ENCODE measurements around the gene GLG1. TPM values are rescaled to one million over a fixed set of nuclear protein-coding genes. Genes with fewer than 3 reads are reported as not detected.
"Not testable (repeated sequence)": the region's sequence is repeated elsewhere in the genome, so short reads cannot be mapped to it uniquely, and the experiment has no call there.

Gene GLG1
- total RNA-seq, 1 experiment from 2014 or later = 487 TPM

DNA sequence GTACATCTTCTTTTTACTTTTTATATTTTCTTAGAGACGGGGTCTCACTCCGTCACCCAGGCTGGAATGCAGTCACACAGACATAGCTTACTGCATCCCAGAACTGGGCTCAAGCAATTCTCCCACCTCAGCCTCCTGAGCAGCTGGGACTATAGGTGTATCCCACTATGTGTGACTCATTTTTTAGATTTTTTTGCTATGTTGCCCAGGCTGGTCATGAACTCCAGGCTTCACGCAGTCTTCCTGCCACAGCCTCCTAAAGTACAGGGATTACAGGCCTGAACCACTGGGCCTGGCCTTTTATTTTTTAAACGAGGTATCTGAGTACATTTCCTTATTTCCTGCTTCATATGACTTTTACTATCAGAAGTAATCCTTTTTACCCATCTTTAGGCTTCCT lies 48.0 kb downstream of the GLG1 start:
- no peak for TF ChIP-seq EZH2 (IDR thresholded peaks at IDR 0.05; ENCODE audit: borderline replicate concordance, low read depth, low read length, poor library complexity, severe bottlenecking)
- TF ChIP-seq, protein P1, sequence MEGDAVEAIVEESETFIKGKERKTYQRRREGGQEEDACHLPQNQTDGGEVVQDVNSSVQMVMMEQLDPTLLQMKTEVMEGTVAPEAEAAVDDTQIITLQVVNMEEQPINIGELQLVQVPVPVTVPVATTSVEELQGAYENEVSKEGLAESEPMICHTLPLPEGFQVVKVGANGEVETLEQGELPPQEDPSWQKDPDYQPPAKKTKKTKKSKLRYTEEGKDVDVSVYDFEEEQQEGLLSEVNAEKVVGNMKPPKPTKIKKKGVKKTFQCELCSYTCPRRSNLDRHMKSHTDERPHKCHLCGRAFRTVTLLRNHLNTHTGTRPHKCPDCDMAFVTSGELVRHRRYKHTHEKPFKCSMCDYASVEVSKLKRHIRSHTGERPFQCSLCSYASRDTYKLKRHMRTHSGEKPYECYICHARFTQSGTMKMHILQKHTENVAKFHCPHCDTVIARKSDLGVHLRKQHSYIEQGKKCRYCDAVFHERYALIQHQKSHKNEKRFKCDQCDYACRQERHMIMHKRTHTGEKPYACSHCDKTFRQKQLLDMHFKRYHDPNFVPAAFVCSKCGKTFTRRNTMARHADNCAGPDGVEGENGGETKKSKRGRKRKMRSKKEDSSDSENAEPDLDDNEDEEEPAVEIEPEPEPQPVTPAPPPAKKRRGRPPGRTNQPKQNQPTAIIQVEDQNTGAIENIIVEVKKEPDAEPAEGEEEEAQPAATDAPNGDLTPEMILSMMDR (conservative IDR thresholded peaks at IDR 0.05; ENCODE audit: low read depth, low read length) = no peak
- no peaks in the 10 kb centered on the region for H3K27me3 ChIP-seq (replicated peaks; ENCODE audit: insufficient read depth, low read depth, low read length, poor library complexity)
- ChIA-PET POLR2A (ENCODE audit: low non-redundant PET) (interaction anchor here (0.6 kb wide), 2 partner anchors 34 to 49 kb away, joined by 5 to 8 read pairs; no protein-coding TSS in a partner anchor), CTCF (interaction anchor here (0.6 kb wide), 1 partner anchor 135 kb away, joined by 4 read pairs; no protein-coding TSS in a partner anchor)
- DNase-seq (ENCODE audit: low spot score) = peak; percentile 85
- peaks cover 39% of the 10 kb centered on the region for H3K36me3 ChIP-seq (ENCODE audit: insufficient read depth, low read length, poor library complexity, severe bottlenecking)
- peak overlapping the region; percentile 85 for H3K27ac ChIP-seq (ENCODE audit: low read depth, low read length, poor library complexity, severe bottlenecking)
- H3K9me3 ChIP-seq (ENCODE audit: low read depth, low read length, poor library complexity, severe bottlenecking) = no peaks in the 10 kb centered on the region
- H3K4me3 ChIP-seq (ENCODE audit: low read depth, low read length, poor library complexity, severe bottlenecking) = peak overlapping the region; percentile 36
- intact Hi-C loops (cut with micrococcal nuclease; ENCODE audit: unreplicated experiment) = loop anchor here (1.0 to 2.0 kb wide), 2 partner anchors 16 to 45 kb away; no protein-coding TSS in a partner anchor
- peaks cover 90% of the 10 kb centered on the region for H3K4me1 ChIP-seq (ENCODE audit: insufficient read depth, low read length, poor library complexity, severe bottlenecking)
- BruUV-seq (replicated peaks) = no TSS peak

- Histone ChIP-seq H3K27me3 (replicated peaks; ENCODE audit: insufficient read depth, low read depth, low read length, poor library complexity) (no peaks in the 10 kb centered on the region), H3K4me1 (ENCODE audit: insufficient read depth, low read length, poor library complexity, severe bottlenecking) (peaks cover 89% of the 10 kb centered on the region), H3K4me3 (ENCODE audit: low read depth, low read length, poor library complexity, severe bottlenecking) (no peak overlapping the region), H3K36me3 (ENCODE audit: insufficient read depth, low read length, poor library complexity, severe bottlenecking) (peaks cover 26% of the 10 kb centered on the region), H3K27ac (ENCODE audit: low read depth, low read length, poor library complexity, severe bottlenecking) (peak overlapping the region; percentile 85), H3K9me3 (ENCODE audit: low read depth, low read length, poor library complexity, severe bottlenecking) (no peaks in the 10 kb centered on the region)
- no peak for DNase-seq (ENCODE audit: low spot score)
- POLR2A ChIA-PET (ENCODE audit: low non-redundant PET) = no interaction called here
- no TSS peak for BruUV-seq (replicated peaks)
- intact Hi-C loops (cut with micrococcal nuclease; ENCODE audit: unreplicated experiment) = no loop called here
- CTCF ChIA-PET = no interaction called here
- TF ChIP-seq, protein P1 (conservative IDR thresholded peaks at IDR 0.05; ENCODE audit: low read depth, low read length) = no peak
- TF ChIP-seq EZH2 (IDR thresholded peaks at IDR 0.05; ENCODE audit: borderline replicate concordance, low read depth, low read length, poor library complexity, severe bottlenecking) = no peak
These were observed 49.6 kb downstream of the GLG1 start for GRCh38 chr16:74557275-74557674.

- Histone ChIP-seq H3K27ac (ENCODE audit: low read depth, low read length, poor library complexity, severe bottlenecking) (peak overlapping the region; percentile 85), H3K36me3 (ENCODE audit: insufficient read depth, low read length, poor library complexity, severe bottlenecking) (peaks cover 26% of the 10 kb centered on the region), H3K27me3 (replicated peaks; ENCODE audit: insufficient read depth, low read depth, low read length, poor library complexity) (no peaks in the 10 kb centered on the region), H3K4me1 (ENCODE audit: insufficient read depth, low read length, poor library complexity, severe bottlenecking) (peaks cover 81% of the 10 kb centered on the region), H3K4me3 (ENCODE audit: low read depth, low read length, poor library complexity, severe bottlenecking) (no peak overlapping the region), H3K9me3 (ENCODE audit: low read depth, low read length, poor library complexity, severe bottlenecking) (no peaks in the 10 kb centered on the region)
- no peak for DNase-seq (ENCODE audit: low spot score)
- intact Hi-C loops (cut with micrococcal nuclease; ENCODE audit: unreplicated experiment) = no loop called here
- ChIA-PET POLR2A (ENCODE audit: low non-redundant PET) (no interaction called here), CTCF (no interaction called here)
- TF ChIP-seq, protein P1 (conservative IDR thresholded peaks at IDR 0.05; ENCODE audit: low read depth, low read length) = no peak
- TF ChIP-seq EZH2 (IDR thresholded peaks at IDR 0.05; ENCODE audit: borderline replicate concordance, low read depth, low read length, poor library complexity, severe bottlenecking) = no peak
- no TSS peak for BruUV-seq (replicated peaks)
These were observed 50.5 kb downstream of the GLG1 start for GRCh38 chr16:74556375-74556922.

GRCh38 chr16:74552357-74552756 lies 54.6 kb downstream of the GLG1 start:
- DNase-seq (ENCODE audit: low spot score); H3K4me3 ChIP-seq (ENCODE audit: low read depth, low read length, poor library complexity, severe bottlenecking); H3K9me3 ChIP-seq (ENCODE audit: low read depth, low read length, poor library complexity, severe bottlenecking); POLR2A ChIA-PET (ENCODE audit: low non-redundant PET); H3K27me3 ChIP-seq (replicated peaks; ENCODE audit: insufficient read depth, low read depth, low read length, poor library complexity); CTCF ChIA-PET; intact Hi-C loops (cut with micrococcal nuclease; ENCODE audit: unreplicated experiment); BruUV-seq (replicated peaks): not testable (repeated sequence)
- Histone ChIP-seq H3K27ac (ENCODE audit: low read depth, low read length, poor library complexity, severe bottlenecking) (peak overlapping the region; percentile 71), H3K4me1 (ENCODE audit: insufficient read depth, low read length, poor library complexity, severe bottlenecking) (peaks cover 48% of the 10 kb centered on the region), H3K36me3 (ENCODE audit: insufficient read depth, low read length, poor library complexity, severe bottlenecking) (peaks cover 14% of the 10 kb centered on the region)

GRCh38 chr16:74550227-74551019 lies 56.5 kb downstream of the GLG1 start:
- POLR2A ChIA-PET (ENCODE audit: low non-redundant PET); BruUV-seq (replicated peaks); intact Hi-C loops (cut with micrococcal nuclease; ENCODE audit: unreplicated experiment): not testable (repeated sequence)

More at GRCh38 chr16:74550227-74551019, 56.5 kb downstream of the GLG1 start:
- H3K4me3 ChIP-seq (ENCODE audit: low read depth, low read length, poor library complexity, severe bottlenecking); DNase-seq (ENCODE audit: low spot score); H3K27me3 ChIP-seq (replicated peaks; ENCODE audit: insufficient read depth, low read depth, low read length, poor library complexity); H3K36me3 ChIP-seq (ENCODE audit: insufficient read depth, low read length, poor library complexity, severe bottlenecking); H3K9me3 ChIP-seq (ENCODE audit: low read depth, low read length, poor library complexity, severe bottlenecking); CTCF ChIA-PET: not testable (repeated sequence)
- Histone ChIP-seq H3K4me1 (ENCODE audit: insufficient read depth, low read length, poor library complexity, severe bottlenecking) (peaks cover 44% of the 10 kb centered on the region), H3K27ac (ENCODE audit: low read depth, low read length, poor library complexity, severe bottlenecking) (peak overlapping the region; percentile 59)

All from A673 (cell line).